Suprapubic skin (tissue), 4 donors: Measurements from ENCODE around the gene TGFB3. TPM values are rescaled to one million over a fixed set of nuclear protein-coding genes. Genes with fewer than 3 reads are reported as not detected.

Experiments used
- DNase-seq, 2 donors: peaks; one replicate each; pipeline ENCODE4 v3.0.0-alpha.2; 2019; ENCODE audit warnings: low spot score in 2 of 2
- H3K27ac ChIP-seq: fragments of 200-600 bp; sonication (generic); one replicate; pipeline ENCODE4 v1.5.1; 2019
- H3K27me3 ChIP-seq: fragments of 200-600 bp; sonication (generic); one replicate; pipeline ENCODE4 v1.5.1; 2019
- H3K36me3 ChIP-seq: fragments of 200-600 bp; sonication (generic); one replicate; pipeline ENCODE4 v1.5.1; 2019
- H3K4me1 ChIP-seq: fragments of 200-600 bp; sonication (generic); one replicate; pipeline ENCODE4 v1.5.1; 2019
- H3K4me3 ChIP-seq: fragments of 200-600 bp; sonication (generic); one replicate; pipeline ENCODE4 v1.5.1; 2019; ENCODE audit warnings: mild to moderate bottlenecking
- H3K9me3 ChIP-seq: fragments of 200-600 bp; sonication (generic); one replicate; pipeline ENCODE4 v1.5.1; 2019
- EP300 ChIP-seq: sonication (generic); formaldehyde crosslinking; IDR thresholded peaks from one replicate; pipeline ENCODE4 v1.6.1; 2017; ENCODE audit warnings: antibody characterized with exemption
- POLR2A ChIP-seq, 2 donors: fragments of 450-650 bp; IDR thresholded peaks; one replicate each; pipeline ENCODE4 v1.6.1; 2017; ENCODE audit warnings: antibody characterized with exemption in 2 of 2, mild to moderate bottlenecking in 2 of 2, moderate library complexity in 2 of 2
- POLR2AphosphoS5 ChIP-seq, 3 donors: sonication (generic); formaldehyde crosslinking; IDR thresholded peaks; one replicate each; pipeline ENCODE4 v1.6.1; 2017; ENCODE audit warnings: antibody characterized with exemption in 3 of 3
- whole genome bisulfite sequencing: methylation state at CpG from one replicate; pipeline ENCODE4 v1.1.5; 2018; 5-methylcytosine and 5-hydroxymethylcytosine counted together
- total RNA-seq, 4 donors: library from RNA; depleted of rRNA; stranded (reverse); fragments of >200 nt; gene quantifications; one replicate each; pipeline ENCODE4 v1.1.0, GENCODE V29; 2016
- TF ChIP-seq, protein P1 (sequence below), 2 donors: fragments of 200-600 bp in 1 of 2; fragments of 450-650 bp in 1 of 2; sonication (generic) in 1 of 2; IDR thresholded peaks; one replicate each; pipeline ENCODE4 v1.5.1; 2016 to 2019; ENCODE audit warnings: antibody characterized with exemption in 2 of 2, mild to moderate bottlenecking in 1 of 2, moderate library complexity in 1 of 2

Gene TGFB3
- total RNA-seq, 4 donors from 2014 or later = 3.3 to 6.4 (median 5.0) TPM

DNA sequence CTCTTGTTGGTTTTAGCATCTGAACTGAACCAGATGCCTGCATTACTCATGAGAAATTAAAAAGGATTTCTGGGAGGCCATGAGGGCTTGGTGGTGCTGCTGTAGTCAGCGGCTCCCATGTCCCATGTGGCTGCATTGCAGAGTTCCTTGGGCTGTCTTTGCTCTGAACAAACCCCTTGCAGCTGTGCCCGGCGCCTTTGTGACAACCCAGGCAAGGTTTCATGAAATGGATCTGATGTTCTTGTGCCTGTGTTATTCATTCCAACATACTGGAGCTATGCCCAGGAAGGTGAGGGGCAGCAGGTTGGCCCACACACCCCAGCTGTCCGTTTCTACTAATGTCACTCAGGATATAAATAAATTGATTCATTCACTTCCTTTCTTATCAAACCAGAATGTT lies 40.8 kb downstream of the TGFB3 start:
- H3K9me3 ChIP-seq = no peaks in the 10 kb centered on the region
- H3K36me3 ChIP-seq = peaks cover 3% of the 10 kb centered on the region

DNA sequence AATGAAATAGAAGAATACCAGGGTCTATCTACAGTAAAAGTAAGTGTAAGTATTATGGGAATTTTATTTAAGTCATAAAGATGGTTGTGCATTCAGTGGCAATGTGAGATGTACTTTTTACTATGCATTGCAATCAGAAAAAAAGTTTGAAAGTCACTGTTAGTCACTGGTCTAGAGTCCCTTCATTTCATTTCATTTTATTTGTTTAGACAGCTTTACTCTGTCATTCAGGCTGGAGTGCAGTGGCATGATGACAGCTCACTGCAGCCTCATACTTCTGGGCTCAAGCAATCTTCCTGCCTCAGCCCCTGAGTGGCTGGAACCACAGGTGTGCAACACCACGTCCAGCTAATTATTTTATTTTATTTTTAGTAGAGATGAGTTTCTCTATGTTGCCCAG lies 42.6 kb downstream of the TGFB3 start:
- peaks cover 3% of the 10 kb centered on the region for H3K36me3 ChIP-seq
- no peak for TF ChIP-seq POLR2A (IDR thresholded peaks at IDR 0.05)
- TF ChIP-seq EP300 = no peak
- TF ChIP-seq POLR2AphosphoS5 (IDR thresholded peaks at IDR 0.05) = no peak
- TF ChIP-seq, protein P1, sequence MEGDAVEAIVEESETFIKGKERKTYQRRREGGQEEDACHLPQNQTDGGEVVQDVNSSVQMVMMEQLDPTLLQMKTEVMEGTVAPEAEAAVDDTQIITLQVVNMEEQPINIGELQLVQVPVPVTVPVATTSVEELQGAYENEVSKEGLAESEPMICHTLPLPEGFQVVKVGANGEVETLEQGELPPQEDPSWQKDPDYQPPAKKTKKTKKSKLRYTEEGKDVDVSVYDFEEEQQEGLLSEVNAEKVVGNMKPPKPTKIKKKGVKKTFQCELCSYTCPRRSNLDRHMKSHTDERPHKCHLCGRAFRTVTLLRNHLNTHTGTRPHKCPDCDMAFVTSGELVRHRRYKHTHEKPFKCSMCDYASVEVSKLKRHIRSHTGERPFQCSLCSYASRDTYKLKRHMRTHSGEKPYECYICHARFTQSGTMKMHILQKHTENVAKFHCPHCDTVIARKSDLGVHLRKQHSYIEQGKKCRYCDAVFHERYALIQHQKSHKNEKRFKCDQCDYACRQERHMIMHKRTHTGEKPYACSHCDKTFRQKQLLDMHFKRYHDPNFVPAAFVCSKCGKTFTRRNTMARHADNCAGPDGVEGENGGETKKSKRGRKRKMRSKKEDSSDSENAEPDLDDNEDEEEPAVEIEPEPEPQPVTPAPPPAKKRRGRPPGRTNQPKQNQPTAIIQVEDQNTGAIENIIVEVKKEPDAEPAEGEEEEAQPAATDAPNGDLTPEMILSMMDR (IDR thresholded peaks at IDR 0.05) = no peak
- no peaks in the 10 kb centered on the region for H3K27me3 ChIP-seq
- DNase-seq = no peak
- H3K4me3 ChIP-seq = no peak overlapping the region
- H3K27ac ChIP-seq = no peak overlapping the region
- H3K9me3 ChIP-seq = no peaks in the 10 kb centered on the region
- no peaks in the 10 kb centered on the region for H3K4me1 ChIP-seq
- 81% methylated on average over 1 of the region's 1 CpG for WGBS

More for the DNA sequence above, 40.8 kb downstream of the TGFB3 start:
- no peak overlapping the region for H3K27ac ChIP-seq
- H3K4me3 ChIP-seq = no peak overlapping the region
- no peaks in the 10 kb centered on the region for H3K4me1 ChIP-seq
- DNase-seq = no peak
- WGBS = 83% methylated on average over 4 of the region's 4 CpGs
- no peak for TF ChIP-seq POLR2AphosphoS5 (IDR thresholded peaks at IDR 0.05)
- TF ChIP-seq EP300 = no peak
- TF ChIP-seq, protein P1 (IDR thresholded peaks at IDR 0.05) = no peak
- no peak for TF ChIP-seq POLR2A (IDR thresholded peaks at IDR 0.05)
- H3K27me3 ChIP-seq = no peaks in the 10 kb centered on the region

DNA sequence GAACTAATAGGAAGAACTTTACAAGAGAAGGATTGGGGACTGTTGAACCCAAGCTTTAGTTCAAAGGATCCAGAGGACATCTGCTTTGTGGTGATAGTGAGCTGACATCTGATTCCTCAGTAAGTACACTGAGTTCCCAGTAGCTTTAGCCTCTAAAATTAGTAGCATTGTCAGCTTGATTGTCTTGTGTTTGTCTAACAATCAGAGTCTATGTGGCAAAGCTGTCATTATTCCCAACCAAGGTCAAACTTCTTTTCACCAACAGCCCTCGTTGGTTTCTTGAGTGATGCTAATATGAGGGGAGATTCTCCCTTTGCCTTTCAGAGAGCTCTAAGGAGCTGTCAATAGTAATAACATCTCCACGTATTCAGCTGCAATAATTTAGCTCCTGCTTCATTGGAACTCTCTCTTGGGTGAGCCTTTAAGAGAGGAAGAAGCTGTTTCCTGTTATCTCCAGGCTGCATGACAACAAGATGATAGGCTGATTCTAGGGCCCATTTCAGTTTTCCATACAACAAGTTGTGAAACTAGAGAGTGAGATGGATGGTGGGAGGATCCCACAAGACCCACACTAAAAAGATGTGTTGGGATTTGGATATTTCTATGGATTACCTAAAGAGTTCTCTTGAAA lies 46.7 kb downstream of the TGFB3 start:
- no peaks in the 10 kb centered on the region for H3K9me3 ChIP-seq
- 75% methylated on average over 2 of the region's 2 CpGs for WGBS
- H3K27ac ChIP-seq = no peak overlapping the region
- TF ChIP-seq, protein P1 (IDR thresholded peaks at IDR 0.05) = no peak
- TF ChIP-seq POLR2AphosphoS5 (IDR thresholded peaks at IDR 0.05) (no peak), EP300 (no peak), POLR2A (IDR thresholded peaks at IDR 0.05) (no peak)
- DNase-seq = no peak
- no peaks in the 10 kb centered on the region for H3K36me3 ChIP-seq
- H3K4me3 ChIP-seq = no peak overlapping the region
- H3K27me3 ChIP-seq = no peaks in the 10 kb centered on the region
- no peaks in the 10 kb centered on the region for H3K4me1 ChIP-seq

DNA sequence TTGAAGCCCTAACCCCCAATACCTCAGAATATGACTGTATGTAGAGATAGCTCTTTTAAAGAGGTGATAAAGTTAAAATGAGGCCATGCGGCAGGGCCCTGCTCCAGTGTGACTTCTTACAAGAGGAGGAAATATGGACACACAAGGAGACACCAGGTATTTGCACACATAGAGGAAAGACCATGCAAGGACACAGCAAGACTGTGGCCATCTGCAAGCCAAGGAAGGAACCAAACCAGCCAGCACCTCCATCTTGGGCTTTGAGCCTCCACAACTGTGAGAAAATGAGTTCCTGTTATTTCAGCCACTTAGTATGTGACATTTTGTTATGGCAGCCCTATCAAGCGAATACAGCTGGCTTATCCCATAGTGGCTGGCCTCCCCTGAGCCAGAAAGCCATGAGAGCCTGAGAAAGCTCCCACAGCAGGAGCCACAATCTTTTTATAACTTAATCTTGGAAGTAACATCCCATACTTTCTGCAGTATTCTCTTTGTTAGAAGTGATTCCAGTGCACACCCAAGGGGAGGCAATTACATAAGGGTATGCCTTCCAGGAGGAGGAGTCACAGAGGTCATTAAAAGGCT lies 48.0 kb downstream of the TGFB3 start:
- no peaks in the 10 kb centered on the region for H3K4me1 ChIP-seq
- no peak for DNase-seq
- no peak overlapping the region for H3K27ac ChIP-seq
- 100% methylated on average over 2 of the region's 2 CpGs for WGBS
- H3K9me3 ChIP-seq = no peaks in the 10 kb centered on the region
- no peaks in the 10 kb centered on the region for H3K27me3 ChIP-seq
- TF ChIP-seq POLR2AphosphoS5 (IDR thresholded peaks at IDR 0.05) = no peak
- TF ChIP-seq POLR2A (IDR thresholded peaks at IDR 0.05) = no peak
- TF ChIP-seq, protein P1 (IDR thresholded peaks at IDR 0.05) = no peak
- no peak for TF ChIP-seq EP300
- H3K4me3 ChIP-seq = no peak overlapping the region
- no peaks in the 10 kb centered on the region for H3K36me3 ChIP-seq

DNA sequence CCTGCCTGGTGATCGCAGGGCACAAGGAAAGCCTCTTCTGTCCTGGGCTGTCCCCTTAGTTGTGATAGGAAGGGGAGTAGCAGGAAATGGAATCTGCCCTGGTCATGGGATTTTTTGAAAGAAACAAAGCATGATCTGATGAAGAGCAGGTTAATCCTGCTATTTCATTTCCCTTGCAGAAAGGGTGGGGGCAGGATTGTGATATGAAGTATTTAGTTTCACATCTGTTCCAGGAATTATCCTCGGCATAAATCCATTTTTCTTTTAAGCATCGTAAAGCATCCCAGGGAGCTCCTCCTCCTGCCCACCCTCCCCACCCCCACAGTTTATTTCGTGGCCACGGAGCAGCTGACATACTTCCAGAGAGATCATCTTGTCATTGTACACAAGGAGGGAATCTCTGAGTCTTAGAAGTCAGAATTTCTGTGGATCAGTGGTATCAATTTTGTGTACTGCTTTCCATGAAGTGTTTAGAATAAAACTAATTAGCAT lies 53.1 kb downstream of the TGFB3 start:
- H3K27me3 ChIP-seq = no peaks in the 10 kb centered on the region
- H3K4me3 ChIP-seq = no peak overlapping the region
- no peak for DNase-seq
- no peak overlapping the region for H3K27ac ChIP-seq
- no peaks in the 10 kb centered on the region for H3K36me3 ChIP-seq
- H3K9me3 ChIP-seq = no peaks in the 10 kb centered on the region
- H3K4me1 ChIP-seq = no peaks in the 10 kb centered on the region
- TF ChIP-seq EP300 (no peak), POLR2AphosphoS5 (IDR thresholded peaks at IDR 0.05) (no peak), POLR2A (IDR thresholded peaks at IDR 0.05) (no peak)
- TF ChIP-seq, protein P1 (IDR thresholded peaks at IDR 0.05) = no peak
- WGBS = 45% methylated on average over 5 of the region's 5 CpGs
